ENCODE data around the gene CD81.
A peak's percentile ranks its signal among the peaks of the same experiment; 100 is the strongest.

CD81 gene

GRCh38 chr11:2392241-2392959 lies 15.3 kb downstream of the CD81 start:
- no peak for DNase-seq

GRCh38 chr11:2393111-2393868 lies 16.2 kb downstream of the CD81 start:
- DNase-seq: no peak

- no peak for DNase-seq
Observed at GRCh38 chr11:2393941-2394817, 17.1 kb downstream of the CD81 start.

- DNase-seq: no peak
Observed at GRCh38 chr11:2394818-2395105, 17.7 kb downstream of the CD81 start.

GRCh38 chr11:2395211-2395730 lies 18.2 kb downstream of the CD81 start:
- DNase-seq: no peak

GRCh38 chr11:2395856-2396255 lies 18.7 kb downstream of the CD81 start:
- DNase-seq: no peak

- DNase-seq: no peak
Observed at GRCh38 chr11:2396471-2396870, 19.4 kb downstream of the CD81 start.

GRCh38 chr11:2397005-2397404 lies 19.9 kb downstream of the CD81 start:
- no peak for DNase-seq

- no peak for DNase-seq
Observed at GRCh38 chr11:2398664-2399355, 21.7 kb downstream of the CD81 start.

GRCh38 chr11:2399488-2400068 lies 22.5 kb downstream of the CD81 start:
- DNase-seq: no peak

- peak; percentile 100 for DNase-seq
Observed at GRCh38 chr11:2400069-2400761, 23.1 kb downstream of the CD81 start, which contains the start of gene TSSC4. Gene TSSC4, plus strand, starts transcription at chr11:2400750. Its CDS starts 1,884 bp downstream, at chr11:2402634.

GRCh38 chr11:2400762-2401435 lies 23.8 kb downstream of the CD81 start:
- DNase-seq: no peak

- DNase-seq: no peak
Observed at GRCh38 chr11:2401436-2401984, 24.4 kb downstream of the CD81 start.

- DNase-seq: no peak
Observed at GRCh38 chr11:2402106-2402505, 25.0 kb downstream of the CD81 start.

- no peak for DNase-seq
Observed at GRCh38 chr11:2402890-2403645, 26.0 kb downstream of the CD81 start.

- no peak for DNase-seq
Observed at GRCh38 chr11:2404735-2405196, 27.7 kb downstream of the CD81 start.

- DNase-seq: no peak
Observed at GRCh38 chr11:2406451-2406850, 29.3 kb downstream of the CD81 start.

- DNase-seq: no peak
Observed at GRCh38 chr11:2406878-2407410, 29.8 kb downstream of the CD81 start.

- DNase-seq: no peak
Observed at GRCh38 chr11:2408671-2409070, 31.6 kb downstream of the CD81 start.

- no peak for DNase-seq
Observed at GRCh38 chr11:2409126-2409525, 32.0 kb downstream of the CD81 start.

All from CD4-positive, alpha-beta T cell treated with Interleukin-21 for 1 hour (primary cell).